NCI-H1092 (cell line): ENCODE results near the gene TCP11.

Experiments used
- DNase-seq: peaks from one replicate; lab custom pipeline; 2025; lab: John Stamatoyannopoulos, UW

TCP11 gene

DNA sequence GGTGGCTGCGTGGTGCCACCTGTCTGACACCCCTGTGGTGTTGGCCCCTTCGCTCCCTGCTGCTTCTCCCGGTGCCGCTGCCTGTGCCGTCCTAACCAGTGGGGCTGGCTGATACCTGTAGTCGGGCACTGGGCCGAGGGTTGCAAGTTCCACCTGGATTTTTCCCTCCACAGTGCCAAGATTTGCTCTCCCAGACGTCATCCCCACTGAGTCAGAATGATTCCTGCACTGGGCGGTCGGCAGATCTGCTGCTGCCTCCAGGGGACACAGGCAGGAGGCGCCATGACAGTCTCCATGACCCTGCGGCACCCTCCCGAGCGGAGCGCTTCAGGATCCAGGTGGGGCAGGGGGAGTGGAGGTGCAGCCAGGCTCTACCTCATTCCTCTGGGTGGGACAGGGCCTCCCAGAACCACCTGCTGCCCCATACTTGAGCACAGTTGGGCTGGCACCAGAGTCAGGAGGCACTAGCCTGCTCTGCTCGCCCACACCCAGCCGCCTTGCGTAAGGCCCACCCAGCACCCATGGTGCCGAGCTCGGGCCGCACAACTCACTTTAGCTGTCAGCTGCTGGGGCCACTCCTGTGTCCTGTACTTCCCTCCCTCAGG is 60.2 kb downstream of the TCP11 start:
- DNase-seq: no peak

- no peak for DNase-seq
These were observed 61.0 kb downstream of the TCP11 start for GRCh38 chr6:35080016-35080680.

GRCh38 chr6:35079311-35080000 is 61.7 kb downstream of the TCP11 start:
- no peak for DNase-seq

DNA sequence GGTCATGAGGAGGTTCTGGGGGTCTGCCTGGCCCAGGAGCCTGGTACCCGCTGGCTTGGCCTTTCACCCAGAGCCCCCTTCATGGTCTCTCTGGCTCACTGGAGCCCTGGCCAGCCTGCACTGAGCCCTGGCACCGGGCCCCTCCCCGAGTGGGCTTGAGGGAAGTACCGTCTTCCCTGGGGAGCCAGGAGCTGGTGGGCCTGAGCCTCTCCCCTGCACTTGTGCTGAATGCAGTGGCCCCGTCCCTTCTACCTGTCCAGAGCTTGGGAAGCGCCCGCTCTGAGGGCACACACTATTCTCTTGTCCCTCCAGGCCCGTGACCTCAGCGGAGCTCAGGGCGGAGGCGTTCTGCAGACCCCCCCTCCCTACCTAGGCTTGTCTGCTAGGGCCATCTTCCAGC is 62.2 kb downstream of the TCP11 start:
- DNase-seq: no peak

GRCh38 chr6:35078226-35078850 is 62.8 kb downstream of the TCP11 start:
- DNase-seq: no peak

DNA sequence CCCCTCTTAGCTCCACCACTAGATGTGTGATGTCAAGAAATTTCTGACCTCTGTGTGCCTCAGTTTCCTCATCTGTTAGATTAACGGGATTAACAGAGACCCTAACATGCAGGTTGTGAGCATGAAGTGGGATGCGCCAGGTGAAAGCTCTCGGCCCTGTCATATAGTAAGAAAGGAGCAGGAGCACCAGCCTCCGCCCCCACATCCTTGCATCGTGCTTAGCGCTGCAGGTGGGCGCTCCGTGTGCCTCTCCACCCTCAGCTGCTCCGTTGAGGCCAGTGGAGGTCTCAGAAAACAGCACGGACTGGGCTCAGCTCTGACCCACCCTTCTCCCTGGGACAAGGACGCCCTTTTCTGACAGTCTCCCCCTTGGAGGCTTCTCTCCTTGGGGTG is 63.4 kb downstream of the TCP11 start:
- DNase-seq: no peak

- DNase-seq: no peak
These were observed 64.0 kb downstream of the TCP11 start for GRCh38 chr6:35076997-35077712.

- DNase-seq: no peak
These were observed 67.2 kb downstream of the TCP11 start for GRCh38 chr6:35073766-35074471.

- no peak for DNase-seq
These were observed 67.9 kb downstream of the TCP11 start for GRCh38 chr6:35073211-35073610.

DNA sequence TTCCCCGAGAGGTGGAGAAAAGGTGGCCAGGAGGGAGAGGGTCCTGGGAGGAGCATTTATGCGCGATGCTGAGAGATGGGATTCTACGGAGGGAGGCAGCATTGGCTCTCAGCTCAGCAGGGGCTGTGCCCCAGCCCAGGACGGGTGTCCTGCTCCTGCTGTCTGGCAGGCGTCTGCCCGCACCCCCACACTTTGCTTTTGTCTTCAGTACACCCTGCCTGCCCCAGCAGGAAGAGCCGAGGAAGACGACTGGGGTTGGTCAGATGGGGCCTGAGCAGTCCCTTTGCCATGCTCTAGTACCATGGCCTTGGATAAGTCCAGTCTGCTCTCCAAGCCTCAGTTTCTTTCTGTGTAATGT is 68.5 kb downstream of the TCP11 start:
- no peak for DNase-seq

DNA sequence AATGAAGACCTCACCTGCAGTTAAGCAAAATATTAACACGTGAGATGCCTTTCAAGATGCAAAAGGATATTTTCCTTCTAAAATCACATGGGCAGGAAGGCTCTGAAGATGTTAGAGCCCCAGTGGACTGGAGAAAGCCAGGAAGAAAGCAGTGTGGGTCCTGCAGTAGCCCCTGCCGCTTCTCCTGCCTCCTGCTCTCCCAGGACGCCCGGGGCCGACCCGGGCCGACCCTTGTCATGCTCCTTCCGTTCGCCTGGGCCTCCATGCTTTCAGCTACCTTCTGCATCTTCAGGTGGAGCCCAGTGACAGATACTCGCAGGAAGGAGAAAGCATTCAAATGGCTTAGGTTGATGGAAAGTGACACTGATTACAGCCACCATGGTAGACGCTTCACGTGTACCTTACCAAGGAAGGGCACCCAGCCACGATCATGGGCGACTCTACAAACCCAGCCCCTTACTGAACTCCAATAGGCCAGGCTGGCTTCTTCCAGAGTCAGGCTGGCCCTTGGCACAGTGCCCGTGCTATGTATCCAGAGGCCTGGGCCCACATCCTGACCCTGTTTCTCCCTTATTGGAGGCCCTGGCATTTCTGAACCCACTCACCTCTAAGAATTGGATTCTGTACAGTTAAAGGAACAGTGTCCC is 69.0 kb downstream of the TCP11 start:
- DNase-seq: no peak

GRCh38 chr6:35071347-35071994 is 69.7 kb downstream of the TCP11 start:
- DNase-seq: no peak

DNA sequence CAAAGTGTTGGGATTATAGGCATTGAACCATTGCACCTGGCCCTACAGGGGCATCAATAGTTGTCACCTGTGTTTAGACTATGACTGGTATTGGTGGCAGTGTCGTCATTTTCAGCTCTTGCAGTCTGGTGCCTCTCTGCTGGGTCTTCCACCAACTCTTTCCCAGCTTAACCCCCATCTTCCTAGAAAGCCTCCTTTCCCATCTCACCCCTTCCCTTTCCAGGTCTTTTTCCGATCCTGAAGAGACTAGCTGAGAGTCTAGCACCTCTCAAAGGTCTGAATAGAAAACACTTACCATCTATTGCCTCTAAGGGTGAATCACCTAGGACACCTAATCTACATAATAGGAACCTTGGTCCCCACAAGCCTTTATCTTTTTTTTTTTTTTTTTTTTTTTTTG is 71.0 kb downstream of the TCP11 start:
- no peak for DNase-seq

DNA sequence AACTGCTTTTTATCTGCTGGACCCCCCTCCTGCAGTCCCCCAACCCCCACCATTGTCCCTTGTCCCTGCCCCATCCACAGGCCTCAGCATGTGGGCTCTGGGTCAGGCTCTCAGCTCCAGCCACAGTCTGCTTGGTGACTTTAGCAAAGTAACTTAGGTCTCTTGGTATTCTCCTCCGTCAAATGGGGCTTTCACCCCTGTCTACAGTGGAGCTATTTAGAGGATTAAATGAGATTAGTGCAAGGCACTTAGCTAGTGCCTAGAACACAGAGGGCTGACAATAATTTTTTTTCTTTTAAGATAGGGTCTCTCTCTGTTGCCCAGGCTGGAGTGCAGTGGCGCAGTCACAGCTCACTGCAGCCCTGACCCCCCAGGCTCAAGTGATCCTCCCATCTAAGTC is 71.9 kb downstream of the TCP11 start:
- DNase-seq: no peak

GRCh38 chr6:35068644-35069043 is 72.5 kb downstream of the TCP11 start:
- no peak for DNase-seq

GRCh38 chr6:35068206-35068605 is 72.9 kb downstream of the TCP11 start:
- DNase-seq: no peak
